GM19023 (cell line): ENCODE results near the gene CDO1.

Experiments
- ATAC-seq: cut with Tn5 transposase; IDR thresholded peaks from one replicate; pipeline ENCODE4 v1.9.1; 2021; ENCODE audit warnings: mild to moderate bottlenecking, moderate library complexity; ENCODE audit not compliant: unreplicated experiment

Gene CDO1

GRCh38 chr5:115795700-115796099 lies 20.8 kb downstream of the CDO1 start:
- ATAC-seq: no peak

DNA sequence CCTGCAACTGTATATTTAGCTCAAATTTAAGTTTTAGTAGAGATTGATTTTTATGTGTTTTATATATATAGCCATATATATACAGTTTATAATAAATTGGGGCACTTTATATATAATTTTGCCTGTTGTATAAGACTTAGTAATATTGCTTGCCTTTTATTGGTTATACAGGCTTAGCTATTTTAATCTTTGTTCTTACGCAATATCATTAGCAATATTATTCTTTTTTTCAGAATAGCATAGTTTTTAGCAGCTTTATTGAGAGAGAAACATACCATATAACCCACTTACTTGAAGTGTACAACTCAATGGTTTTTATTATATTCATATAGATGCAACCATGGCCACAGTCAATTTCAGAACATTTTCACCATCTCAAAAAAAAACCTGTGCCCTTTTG lies 28.0 kb downstream of the CDO1 start:
- ATAC-seq: no peak

- no peak for ATAC-seq
Measured at GRCh38 chr5:115787426-115787825, 29.0 kb downstream of the CDO1 start.

- no peak for ATAC-seq
Measured at GRCh38 chr5:115785381-115786065, 30.9 kb downstream of the CDO1 start.

- no peak for ATAC-seq
Measured at GRCh38 chr5:115778417-115778816, 38.0 kb downstream of the CDO1 start.

- ATAC-seq: no peak
Measured at GRCh38 chr5:115776989-115777388, 39.5 kb downstream of the CDO1 start.

DNA sequence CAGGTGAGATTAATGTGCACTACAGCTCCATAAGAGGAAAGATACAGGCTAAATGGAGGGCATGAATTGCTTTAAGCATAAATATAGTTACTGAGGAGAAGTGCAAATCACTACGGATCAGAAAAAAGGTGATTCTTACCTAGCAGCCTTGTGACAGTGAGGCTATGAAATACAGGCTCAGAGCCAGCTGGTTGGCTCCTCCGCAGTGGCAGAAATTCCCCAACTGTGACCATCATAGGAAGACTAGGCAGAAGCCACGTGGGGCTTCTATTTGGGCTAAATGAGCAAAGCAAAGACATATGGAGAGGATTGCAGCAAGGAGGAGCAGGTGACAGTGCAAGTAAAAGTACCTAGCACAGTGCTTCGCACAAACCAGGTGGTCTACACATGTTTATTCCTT lies 40.5 kb downstream of the CDO1 start:
- ATAC-seq: no peak

DNA sequence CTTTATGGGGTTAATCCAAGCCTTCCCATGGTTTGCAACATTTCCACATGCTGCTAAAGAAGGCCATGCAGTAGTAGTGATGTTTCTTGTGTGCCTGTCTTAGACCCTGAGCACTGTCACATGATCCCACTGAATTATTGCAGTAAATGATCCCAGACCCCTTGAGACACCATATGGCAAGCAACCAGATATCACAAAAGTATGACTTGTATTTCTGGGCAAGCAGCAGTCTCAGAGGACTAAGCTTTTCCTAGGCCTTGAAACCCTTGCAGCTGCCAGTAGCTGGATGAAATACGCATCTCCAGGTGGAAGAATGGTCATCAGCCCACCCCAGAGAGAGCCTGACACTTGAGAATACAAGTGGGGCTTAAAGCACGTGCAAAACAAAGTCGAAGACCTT lies 41.8 kb downstream of the CDO1 start:
- no peak for ATAC-seq

- ATAC-seq: no peak
Measured at GRCh38 chr5:115772731-115773475, 43.6 kb downstream of the CDO1 start.

DNA sequence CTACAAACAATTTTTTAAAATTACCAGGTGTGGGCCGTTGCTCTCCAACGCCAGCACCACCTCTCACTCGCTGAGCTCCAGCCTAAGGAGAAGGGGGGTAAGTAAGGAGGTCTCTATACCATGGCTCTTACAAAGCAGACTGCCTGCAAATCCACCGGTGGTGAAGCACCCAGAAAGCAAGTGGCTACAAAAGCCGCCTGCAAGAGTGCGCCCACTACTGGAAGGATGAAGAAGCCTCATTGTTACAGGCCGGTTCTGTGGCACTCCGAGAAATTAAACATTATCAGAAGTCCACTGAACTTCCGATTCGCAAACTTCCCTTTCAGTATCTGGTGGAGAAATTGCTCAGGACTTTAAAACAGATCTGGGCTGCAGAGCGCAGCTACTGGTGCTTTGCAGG lies 46.0 kb downstream of the CDO1 start:
- no peak for ATAC-seq

DNA sequence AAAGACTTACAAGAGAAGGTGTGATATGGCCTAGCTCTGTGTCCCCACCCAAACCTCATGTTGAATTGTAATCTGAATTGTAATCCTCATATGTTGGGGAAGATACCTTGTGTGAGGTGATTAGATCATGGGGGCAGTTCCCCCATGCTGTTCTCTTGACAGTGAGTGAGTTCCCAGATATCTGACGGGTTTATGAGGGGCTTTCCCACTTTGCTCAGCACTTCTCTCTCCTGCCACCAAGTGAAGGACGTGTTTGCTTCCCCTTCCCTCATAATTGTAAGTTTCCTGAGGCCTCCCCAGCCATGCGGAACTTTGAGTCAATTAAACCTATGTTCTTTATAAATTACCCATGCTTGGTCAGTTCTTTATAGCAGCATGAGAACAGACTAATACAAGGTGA lies 49.0 kb downstream of the CDO1 start:
- ATAC-seq: no peak

DNA sequence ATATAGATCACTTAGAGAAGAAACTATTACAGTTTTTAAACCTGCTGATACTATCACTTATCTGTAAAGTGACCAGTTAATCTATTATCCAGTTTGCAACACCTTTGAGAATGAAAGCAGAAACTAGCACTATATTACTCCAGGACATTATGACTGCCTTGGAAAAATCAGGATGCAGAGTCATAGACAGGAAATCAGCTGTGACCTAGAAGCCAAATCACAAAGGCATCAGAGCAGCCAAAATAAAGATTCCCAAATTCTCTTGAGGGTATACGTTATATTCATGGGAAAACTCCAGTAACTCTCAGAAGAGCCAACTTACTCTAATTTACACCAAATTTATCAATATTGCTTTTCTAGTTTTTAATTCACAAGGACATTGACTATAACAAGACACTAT lies 49.9 kb downstream of the CDO1 start:
- ATAC-seq: no peak

DNA sequence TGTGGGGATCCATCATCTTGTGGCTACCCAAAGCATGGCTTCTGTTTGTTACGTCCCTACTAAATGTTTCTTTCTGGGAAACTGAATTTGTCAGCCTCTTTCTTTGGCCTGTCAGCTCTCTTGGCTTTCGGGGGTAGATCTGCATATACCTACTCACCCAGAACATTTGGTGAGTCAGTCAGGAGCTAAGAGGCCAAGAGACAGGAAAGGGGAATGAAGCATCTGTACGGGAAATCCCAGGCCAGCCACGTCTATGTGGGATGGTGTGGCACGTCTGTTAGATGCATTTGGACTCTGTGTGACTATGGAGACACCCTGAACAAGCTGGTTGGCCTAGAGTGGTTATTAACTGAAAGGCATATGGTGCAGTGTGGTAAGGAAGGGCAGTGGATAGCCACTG lies 58.1 kb downstream of the CDO1 start:
- ATAC-seq: no peak

GRCh38 chr5:115755675-115756074 lies 60.8 kb downstream of the CDO1 start:
- ATAC-seq: no peak
